ENCODE results near the gene RNU6-1. TPM values are rescaled to one million over a fixed set of nuclear protein-coding genes. Genes with fewer than 3 reads are reported as not detected.
A peak's percentile ranks its signal among the peaks of the same experiment; 100 is the strongest.

RNU6-1 gene
- polyA plus RNA-seq, 3 donors: not detected

- Histone ChIP-seq H3K27me3 (ENCODE audit: control insufficient read depth in 2 of 2, insufficient read depth in 2 of 2, low read length in 2 of 2) (peaks cover 79 to 88% of the 10 kb centered on the region in 2 donors), H3K79me2 (ENCODE audit: insufficient read depth, low read length) (no peaks in the 10 kb centered on the region), H3K4me1 (ENCODE audit: control insufficient read depth in 1 of 2, insufficient read depth in 2 of 2, low read length in 2 of 2) (peaks cover 49 to 71% of the 10 kb centered on the region in 2 donors), H4K20me1 (ENCODE audit: insufficient read depth, low read length) (no peaks in the 10 kb centered on the region), H3K4me3 (replicated peaks in 1 of 3; ENCODE audit: low read depth in 2 of 3, low read length in 3 of 3) (no peak overlapping the region), H3K36me3 (replicated peaks in 1 of 2; ENCODE audit: control insufficient read depth in 1 of 2, insufficient read depth in 2 of 2, low read length in 2 of 2) (no peaks in the 10 kb centered on the region), H3K27ac (ENCODE audit: low read depth in 1 of 2, low read length in 2 of 2) (no peak overlapping the region), H2AFZ (ENCODE audit: insufficient read depth, low read depth, low read length, poor library complexity, severe bottlenecking) (no peak overlapping the region), H3K4me2 (replicated peaks; ENCODE audit: extremely low read depth, low read length, poor library complexity, severe bottlenecking) (no peak overlapping the region), H3K9ac (ENCODE audit: insufficient read depth, low read length, poor library complexity, severe bottlenecking) (no peak overlapping the region), H3K9me3 (replicated peaks in 1 of 2; ENCODE audit: control insufficient read depth in 1 of 2, insufficient read depth in 1 of 2, low read length in 2 of 2) (peaks cover 0 to 39% of the 10 kb centered on the region in 2 donors)
- Mint-ChIP-seq H3K27ac (no peak overlapping the region), H3K4me3 (peak overlapping the region in 1 of 2 donors; percentile 75), H3K4me1 (peaks cover 63% of the 10 kb centered on the region), H3K27me3 (ENCODE audit: low read depth in 3 of 3) (peaks cover 79 to 98% (median 86%) of the 10 kb centered on the region in 3 donors), H3K9me3 (peaks cover 0 to 36% (median 17%) of the 10 kb centered on the region in 7 donors), H3K36me3 (peaks cover 9 to 19% of the 10 kb centered on the region in 2 donors)
- DNase-seq: no peak
- TF ChIP-seq, protein P1, sequence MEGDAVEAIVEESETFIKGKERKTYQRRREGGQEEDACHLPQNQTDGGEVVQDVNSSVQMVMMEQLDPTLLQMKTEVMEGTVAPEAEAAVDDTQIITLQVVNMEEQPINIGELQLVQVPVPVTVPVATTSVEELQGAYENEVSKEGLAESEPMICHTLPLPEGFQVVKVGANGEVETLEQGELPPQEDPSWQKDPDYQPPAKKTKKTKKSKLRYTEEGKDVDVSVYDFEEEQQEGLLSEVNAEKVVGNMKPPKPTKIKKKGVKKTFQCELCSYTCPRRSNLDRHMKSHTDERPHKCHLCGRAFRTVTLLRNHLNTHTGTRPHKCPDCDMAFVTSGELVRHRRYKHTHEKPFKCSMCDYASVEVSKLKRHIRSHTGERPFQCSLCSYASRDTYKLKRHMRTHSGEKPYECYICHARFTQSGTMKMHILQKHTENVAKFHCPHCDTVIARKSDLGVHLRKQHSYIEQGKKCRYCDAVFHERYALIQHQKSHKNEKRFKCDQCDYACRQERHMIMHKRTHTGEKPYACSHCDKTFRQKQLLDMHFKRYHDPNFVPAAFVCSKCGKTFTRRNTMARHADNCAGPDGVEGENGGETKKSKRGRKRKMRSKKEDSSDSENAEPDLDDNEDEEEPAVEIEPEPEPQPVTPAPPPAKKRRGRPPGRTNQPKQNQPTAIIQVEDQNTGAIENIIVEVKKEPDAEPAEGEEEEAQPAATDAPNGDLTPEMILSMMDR (IDR thresholded peaks at IDR 0.05): no peak
- intact Hi-C loops (cut with micrococcal nuclease): loop anchor here (5.0 to 10.0 kb wide), 2 partner anchors 307 to 375 kb away; partner anchors contain the start of gene C15orf61 (in 2 of the 2)
- WGBS (ENCODE audit: insufficient coverage): 25% methylated on average over 6 of the region's 9 CpGs
Measured at GRCh38 chr15:67832031-67832551, 7.8 kb downstream of the RNU6-1 start.

DNA sequence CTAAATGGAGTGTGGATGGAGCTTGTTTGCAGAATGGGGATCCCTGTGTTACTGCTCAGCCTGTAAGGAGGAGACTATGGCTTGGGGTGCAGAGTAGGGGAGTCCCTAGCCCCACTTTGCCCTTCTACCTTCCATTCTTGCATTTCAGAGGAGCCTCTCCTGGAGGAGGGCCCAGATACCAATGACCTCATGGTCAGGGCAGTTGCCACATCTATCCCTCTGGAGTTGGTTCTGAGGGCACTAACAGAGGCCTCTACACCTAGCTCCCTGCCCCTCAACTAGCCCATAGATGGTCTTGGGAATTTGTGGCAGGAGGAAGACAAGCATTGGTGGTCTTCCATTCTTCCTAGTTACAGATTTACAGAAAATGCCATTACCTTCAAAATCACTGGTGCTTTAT is 8.5 kb downstream of the RNU6-1 start:
- H3K4me3 ChIP-seq (replicated peaks in 1 of 3; ENCODE audit: low read depth in 2 of 3, low read length in 3 of 3): no peak overlapping the region
- H3K4me2 ChIP-seq (replicated peaks; ENCODE audit: extremely low read depth, low read length, poor library complexity, severe bottlenecking): no peak overlapping the region
- H3K27me3 Mint-ChIP-seq (ENCODE audit: low read depth in 3 of 3): peaks cover 81 to 99% (median 88%) of the 10 kb centered on the region in 3 donors
- no peak overlapping the region for H3K27ac ChIP-seq (ENCODE audit: low read depth in 1 of 2, low read length in 2 of 2)
- intact Hi-C loops (cut with micrococcal nuclease): loop anchor here (5.0 to 10.0 kb wide), 2 partner anchors 307 to 374 kb away; partner anchors contain the start of gene C15orf61 (in 2 of the 2)
- peaks cover 0 to 38% (median 19%) of the 10 kb centered on the region in 7 donors for H3K9me3 Mint-ChIP-seq
- no peak for DNase-seq
- H3K9ac ChIP-seq (ENCODE audit: insufficient read depth, low read length, poor library complexity, severe bottlenecking): no peak overlapping the region
- TF ChIP-seq, protein P1 (IDR thresholded peaks at IDR 0.05): no peak
- no peak overlapping the region for H2AFZ ChIP-seq (ENCODE audit: insufficient read depth, low read depth, low read length, poor library complexity, severe bottlenecking)
- peaks cover 84 to 92% of the 10 kb centered on the region in 2 donors for H3K27me3 ChIP-seq (ENCODE audit: control insufficient read depth in 2 of 2, insufficient read depth in 2 of 2, low read length in 2 of 2)
- H3K4me1 ChIP-seq (ENCODE audit: control insufficient read depth in 1 of 2, insufficient read depth in 2 of 2, low read length in 2 of 2): peaks cover 50 to 76% of the 10 kb centered on the region in 2 donors
- H3K36me3 ChIP-seq (replicated peaks in 1 of 2; ENCODE audit: control insufficient read depth in 1 of 2, insufficient read depth in 2 of 2, low read length in 2 of 2): no peaks in the 10 kb centered on the region
- no peaks in the 10 kb centered on the region for H4K20me1 ChIP-seq (ENCODE audit: insufficient read depth, low read length)
- H3K4me1 Mint-ChIP-seq: peaks cover 61% of the 10 kb centered on the region
- H3K36me3 Mint-ChIP-seq: peaks cover 10 to 19% of the 10 kb centered on the region in 2 donors
- peaks cover 0 to 44% of the 10 kb centered on the region in 2 donors for H3K9me3 ChIP-seq (replicated peaks in 1 of 2; ENCODE audit: control insufficient read depth in 1 of 2, insufficient read depth in 1 of 2, low read length in 2 of 2)
- H3K27ac Mint-ChIP-seq: no peak overlapping the region
- no peaks in the 10 kb centered on the region for H3K79me2 ChIP-seq (ENCODE audit: insufficient read depth, low read length)
- H3K4me3 Mint-ChIP-seq: peak overlapping the region in 1 of 2 donors; percentile 72

Data from CD14-positive monocyte (primary cell).